Activated CD4-positive, alpha-beta T cell treated with anti-CD3 and anti-CD28 coated beads for 24 hours (primary cell): ENCODE data around the gene ANO8.
"Not testable (repeated sequence)": the region's sequence is repeated elsewhere in the genome, so short reads cannot be mapped to it uniquely, and the experiment has no call there.

Source experiments
- DNase-seq, 2 donors: peaks; one replicate each; pipeline ENCODE4 v3.0.0-alpha.2; 2020; ENCODE audit warnings: low read depth in 2 of 2

Gene ANO8

DNA sequence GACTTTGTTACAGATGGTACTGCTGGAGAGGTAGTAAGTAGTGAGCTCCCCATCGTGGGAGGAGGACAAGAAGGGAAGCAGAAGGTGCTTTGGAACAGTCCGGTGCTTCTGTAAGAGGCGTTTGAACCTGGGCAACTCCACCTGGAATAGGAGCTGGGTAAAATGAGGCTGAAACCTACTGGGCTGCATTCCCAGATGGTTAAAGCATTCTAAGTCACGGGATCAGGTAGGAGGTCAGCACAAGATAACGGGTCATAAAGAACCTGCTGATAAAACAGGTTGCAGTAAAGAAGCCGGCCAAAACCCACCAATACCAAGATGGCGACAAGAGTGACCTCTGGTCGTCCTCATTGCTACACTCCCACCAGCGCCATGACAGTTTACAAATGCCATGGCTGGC lies 47.9 kb downstream of the ANO8 start:
- no peak for DNase-seq

DNA sequence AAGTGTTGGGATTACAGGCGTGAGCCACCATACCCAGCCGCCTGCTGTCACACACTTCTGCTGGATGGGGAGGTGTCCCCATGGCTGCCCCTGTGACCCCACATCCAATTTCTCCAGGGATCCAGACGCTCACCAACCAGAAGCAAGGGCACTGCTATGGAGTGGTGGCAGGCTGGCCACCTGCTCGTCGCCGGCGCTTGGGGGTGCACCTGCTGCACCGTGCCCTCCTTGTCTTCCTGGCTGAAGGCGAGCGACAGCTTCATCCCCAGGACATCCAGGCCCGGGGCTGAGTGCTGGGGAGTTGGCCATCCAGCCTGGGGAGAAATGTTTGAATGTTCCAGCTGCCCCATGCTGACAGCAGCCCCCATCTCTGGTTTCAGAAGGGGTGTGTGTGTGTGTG lies 48.4 kb downstream of the ANO8 start:
- DNase-seq, result no peak

DNA sequence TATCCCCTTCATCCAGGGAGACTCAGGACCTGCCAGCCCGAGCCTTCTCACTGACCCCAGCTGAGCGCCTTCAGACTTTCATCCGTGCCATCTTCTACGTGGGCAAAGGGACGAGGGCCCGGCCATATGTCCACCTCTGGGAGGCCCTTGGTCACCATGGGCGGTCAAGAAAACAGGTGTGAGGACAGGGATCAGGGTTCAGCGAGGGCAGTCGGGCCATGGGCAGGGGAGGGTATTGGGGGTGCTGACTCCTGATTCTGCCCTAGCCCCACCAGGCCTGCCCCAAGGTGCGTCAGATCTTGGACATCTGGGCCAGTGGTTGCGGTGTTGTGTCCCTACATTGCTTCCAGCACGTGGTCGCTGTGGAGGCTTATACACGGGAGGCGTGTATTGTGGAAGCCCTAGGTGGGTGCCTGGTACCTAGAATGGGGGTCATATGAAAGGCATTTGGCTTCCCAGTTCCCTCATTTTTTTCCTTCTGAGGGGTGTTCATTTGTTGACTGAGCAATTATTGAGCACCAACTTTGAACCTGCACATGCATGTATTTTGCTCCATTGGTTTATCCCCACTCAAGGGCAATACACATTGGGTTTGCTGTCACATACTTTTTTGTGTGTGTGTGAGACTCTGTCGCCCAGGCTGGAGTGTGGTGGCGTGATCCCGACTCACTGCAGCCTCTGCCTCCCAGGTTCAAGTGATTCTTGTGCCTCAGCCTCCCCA lies 49.1 kb downstream of the ANO8 start:
- DNase-seq, result no peak

DNA sequence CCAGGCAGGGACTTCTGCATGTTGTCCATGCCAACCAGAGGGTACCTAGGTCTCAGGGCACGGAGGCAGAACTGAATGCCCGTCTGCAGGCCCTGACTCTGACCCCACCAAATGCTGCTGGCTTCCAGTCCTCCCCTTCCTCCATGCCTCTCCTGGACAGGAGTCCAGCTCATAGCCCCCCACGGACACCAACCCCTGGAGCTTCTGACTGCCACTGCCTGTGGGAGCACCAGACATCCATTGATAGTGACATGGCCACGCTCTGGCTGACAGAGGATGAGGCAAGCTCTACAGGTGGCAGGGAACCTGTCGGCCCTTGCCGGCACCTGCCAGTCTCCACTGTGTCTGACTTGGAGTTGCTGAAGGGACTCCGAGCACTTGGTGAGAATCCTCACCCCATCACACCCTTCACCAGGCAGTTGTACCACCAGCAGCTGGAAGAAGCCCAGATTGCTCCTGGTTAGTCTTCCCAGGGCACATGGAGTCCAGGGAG lies 51.1 kb downstream of the ANO8 start:
- no peak for DNase-seq

DNA sequence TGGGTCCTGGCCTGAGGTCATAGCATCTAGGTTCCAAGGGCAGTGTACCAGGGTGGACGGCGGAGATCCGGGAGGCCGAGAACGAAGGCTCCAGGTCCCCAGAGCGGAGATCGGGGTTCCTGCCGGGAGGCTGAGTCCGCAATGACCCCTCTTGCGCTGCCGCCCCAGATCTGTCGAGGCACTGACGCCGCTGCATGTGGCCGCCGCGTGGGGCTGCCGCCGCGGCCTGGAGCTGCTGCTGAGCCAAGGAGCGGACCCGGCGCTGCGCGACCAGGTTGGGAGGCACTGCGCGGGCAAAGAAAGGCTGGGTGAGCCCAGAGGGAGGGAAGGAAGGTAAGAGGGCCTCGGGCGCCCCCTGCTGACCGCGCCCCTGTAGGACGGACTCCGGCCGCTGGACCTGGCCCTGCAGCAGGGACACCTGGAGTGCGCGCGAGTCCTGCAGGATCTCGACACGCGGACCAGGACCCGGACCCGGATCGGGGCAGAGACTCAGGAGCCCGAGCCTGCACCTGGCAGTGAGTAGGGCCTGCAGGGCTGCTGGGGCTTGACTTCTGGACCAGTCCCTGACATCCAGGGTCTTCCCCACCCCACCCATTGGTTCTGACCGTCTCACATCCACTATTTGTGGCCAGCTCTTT lies 52.0 kb downstream of the ANO8 start:
- DNase-seq, result peak; percentile 65 to 76

DNA sequence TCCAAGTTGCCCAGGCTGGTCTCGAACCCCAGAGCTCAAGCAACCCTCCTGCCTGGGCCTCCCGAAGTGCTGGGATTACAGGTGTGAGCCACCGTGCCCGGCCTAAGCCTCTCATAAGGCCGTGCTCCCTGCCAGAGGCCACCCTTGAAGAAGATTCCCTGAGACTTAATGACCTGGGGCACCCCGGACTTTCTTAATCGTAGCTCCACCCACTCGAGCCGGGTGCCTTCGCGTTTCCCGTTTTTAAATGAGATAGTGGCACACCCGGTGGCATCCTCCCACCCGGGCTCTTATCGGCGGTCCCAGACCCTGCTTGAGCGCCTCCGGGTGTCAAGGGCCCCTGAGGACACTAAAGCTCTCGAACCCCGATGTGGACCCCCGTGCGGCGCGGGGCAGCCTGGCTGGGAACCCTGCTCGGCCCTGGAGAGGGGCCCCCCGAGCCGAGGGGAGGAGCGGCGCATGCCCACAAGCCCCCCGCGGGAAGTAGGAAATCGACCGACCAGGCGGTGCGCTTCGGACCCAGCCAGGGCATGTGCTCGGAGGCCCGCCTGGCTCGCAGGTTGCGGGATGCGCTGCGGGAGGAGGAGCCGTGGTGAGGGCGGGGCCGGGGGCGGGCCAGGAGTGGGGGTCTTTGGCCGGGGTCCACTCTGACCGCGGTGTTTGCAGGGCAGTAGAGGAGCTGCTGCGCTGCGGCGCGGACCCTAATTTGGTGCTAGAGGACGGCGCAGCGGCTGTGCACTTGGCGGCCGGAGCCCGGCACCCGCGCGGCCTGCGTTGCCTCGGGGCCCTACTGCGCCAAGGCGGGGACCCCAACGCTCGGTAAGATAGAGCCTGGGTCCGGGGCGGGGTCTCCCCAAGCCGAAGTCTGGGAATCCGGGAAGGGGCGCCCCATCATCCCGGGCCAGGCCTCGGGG lies 53.0 kb downstream of the ANO8 start, which contains the start of gene ANKLE1:
Gene ANKLE1 (plus strand): TSS at position 511 of the 914 bp plus-strand sequence. CDS start 20 bp downstream, at position 531.
- no peak for DNase-seq

DNA sequence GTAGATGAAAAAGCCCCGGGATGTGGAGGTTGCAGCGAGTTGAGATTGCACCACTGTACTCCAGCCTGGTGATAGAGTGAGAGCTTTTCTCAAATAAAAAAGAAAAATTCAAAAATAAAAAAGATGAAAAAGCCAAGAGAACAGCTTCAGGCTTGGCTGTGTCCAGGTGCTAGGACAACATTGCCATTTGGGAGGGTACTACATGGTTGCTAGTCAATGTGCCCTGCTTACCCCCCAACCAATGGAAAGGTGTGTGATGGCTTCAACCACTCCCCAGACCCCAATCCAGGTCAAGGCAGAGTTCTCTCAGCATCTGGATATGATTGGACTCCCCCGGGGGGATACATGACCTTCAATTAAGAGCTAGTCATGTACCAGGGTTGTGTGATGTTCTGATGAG lies 55.2 kb downstream of the ANO8 start:
- no peak for DNase-seq

DNA sequence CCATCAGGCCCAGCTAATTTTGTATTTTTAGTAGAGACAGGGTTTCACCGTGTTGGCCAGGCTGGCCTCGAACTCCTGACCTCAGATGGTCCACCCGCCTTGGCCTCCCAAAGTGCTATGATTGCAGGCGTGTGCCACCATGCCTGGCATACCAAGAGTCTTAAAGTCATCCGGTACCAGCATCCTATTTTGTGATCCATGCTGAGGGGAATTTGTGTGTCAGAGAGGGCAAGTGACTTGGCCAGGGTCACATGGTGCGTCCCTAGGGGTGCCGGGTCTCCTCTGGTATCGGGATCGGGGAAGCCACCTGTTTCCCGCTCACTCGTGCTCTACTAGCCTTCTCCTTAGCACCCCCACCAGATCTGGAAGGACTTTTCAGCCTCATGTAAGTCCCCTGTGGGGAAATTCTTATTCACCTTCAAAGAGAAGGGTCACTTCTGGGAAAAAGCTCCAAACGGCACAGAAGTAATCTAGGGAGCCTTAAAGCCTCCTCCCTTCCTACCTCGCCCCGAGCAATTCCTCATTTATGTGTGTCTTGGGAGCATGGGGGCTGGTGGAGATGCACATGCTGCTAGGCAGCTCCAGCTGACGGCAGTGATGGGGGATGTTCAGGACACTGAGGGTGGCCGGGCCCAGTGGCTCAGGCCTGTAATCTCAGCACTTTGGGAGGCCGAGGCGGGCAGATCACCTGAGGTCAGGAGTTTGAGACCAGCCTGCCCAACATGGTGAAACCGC lies 59.0 kb downstream of the ANO8 start:
- DNase-seq, result no peak

DNA sequence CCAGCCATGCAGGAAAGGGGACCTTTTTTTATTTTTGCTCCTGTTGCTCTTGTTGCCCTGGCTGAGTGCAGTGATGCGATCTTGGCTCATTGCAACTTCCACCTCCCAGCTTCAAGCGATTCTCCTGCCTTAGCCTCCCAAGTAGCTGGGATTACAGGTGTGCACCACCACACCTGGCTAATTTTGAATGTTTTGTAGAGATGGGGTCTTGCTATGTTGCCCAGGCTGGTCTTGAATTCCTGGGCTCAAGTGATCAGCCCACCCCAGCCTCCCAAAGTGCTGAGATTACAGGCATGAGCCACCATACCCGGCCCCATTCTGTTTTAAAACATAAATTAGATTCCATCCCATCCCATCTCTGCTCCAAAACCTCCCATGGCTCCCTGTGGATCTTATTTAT lies 59.8 kb downstream of the ANO8 start:
- DNase-seq, result not testable (repeated sequence)
